Measurements from ENCODE around the gene CYP19A1.

DNA sequence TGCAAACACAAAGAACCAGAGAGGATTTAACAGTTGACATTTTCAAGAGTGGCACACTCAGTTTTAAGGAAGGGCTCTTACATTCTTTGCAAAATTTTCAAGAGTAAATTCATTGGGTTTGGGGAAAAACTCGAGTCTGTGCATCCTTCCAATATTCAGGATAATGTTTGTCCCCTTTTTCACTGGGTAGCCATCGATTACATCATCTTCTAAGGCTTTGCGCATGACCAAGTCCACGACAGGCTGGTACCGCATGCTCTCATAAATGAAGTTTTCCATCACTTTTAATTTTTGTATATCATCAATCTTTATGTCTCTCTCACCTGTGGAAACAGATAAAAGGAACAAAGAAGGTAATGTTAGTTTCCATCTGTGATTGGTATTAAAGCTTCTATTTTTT is 126.2 kb downstream of the CYP19A1 start:
- TF ChIP-seq SIN3A (IDR thresholded peaks at IDR 0.05; ENCODE audit: borderline replicate concordance, insufficient read depth, low read length): no peak
- no peak for TF ChIP-seq POLR2AphosphoS5 (IDR thresholded peaks at IDR 0.05; ENCODE audit: low read depth, low read length)
- no peak for TF ChIP-seq TAF1 (IDR thresholded peaks at IDR 0.05; ENCODE audit: borderline replicate concordance, insufficient read depth, low read length)
- TF ChIP-seq, protein P1, sequence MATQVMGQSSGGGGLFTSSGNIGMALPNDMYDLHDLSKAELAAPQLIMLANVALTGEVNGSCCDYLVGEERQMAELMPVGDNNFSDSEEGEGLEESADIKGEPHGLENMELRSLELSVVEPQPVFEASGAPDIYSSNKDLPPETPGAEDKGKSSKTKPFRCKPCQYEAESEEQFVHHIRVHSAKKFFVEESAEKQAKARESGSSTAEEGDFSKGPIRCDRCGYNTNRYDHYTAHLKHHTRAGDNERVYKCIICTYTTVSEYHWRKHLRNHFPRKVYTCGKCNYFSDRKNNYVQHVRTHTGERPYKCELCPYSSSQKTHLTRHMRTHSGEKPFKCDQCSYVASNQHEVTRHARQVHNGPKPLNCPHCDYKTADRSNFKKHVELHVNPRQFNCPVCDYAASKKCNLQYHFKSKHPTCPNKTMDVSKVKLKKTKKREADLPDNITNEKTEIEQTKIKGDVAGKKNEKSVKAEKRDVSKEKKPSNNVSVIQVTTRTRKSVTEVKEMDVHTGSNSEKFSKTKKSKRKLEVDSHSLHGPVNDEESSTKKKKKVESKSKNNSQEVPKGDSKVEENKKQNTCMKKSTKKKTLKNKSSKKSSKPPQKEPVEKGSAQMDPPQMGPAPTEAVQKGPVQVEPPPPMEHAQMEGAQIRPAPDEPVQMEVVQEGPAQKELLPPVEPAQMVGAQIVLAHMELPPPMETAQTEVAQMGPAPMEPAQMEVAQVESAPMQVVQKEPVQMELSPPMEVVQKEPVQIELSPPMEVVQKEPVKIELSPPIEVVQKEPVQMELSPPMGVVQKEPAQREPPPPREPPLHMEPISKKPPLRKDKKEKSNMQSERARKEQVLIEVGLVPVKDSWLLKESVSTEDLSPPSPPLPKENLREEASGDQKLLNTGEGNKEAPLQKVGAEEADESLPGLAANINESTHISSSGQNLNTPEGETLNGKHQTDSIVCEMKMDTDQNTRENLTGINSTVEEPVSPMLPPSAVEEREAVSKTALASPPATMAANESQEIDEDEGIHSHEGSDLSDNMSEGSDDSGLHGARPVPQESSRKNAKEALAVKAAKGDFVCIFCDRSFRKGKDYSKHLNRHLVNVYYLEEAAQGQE (IDR thresholded peaks at IDR 0.05; ENCODE audit: insufficient read depth in 1 of 2, low read depth in 2 of 2, low read length in 2 of 2): no peak
- no peak for TF ChIP-seq FOXP2 (optimal IDR thresholded peaks at IDR 0.05; ENCODE audit: borderline replicate concordance, extremely low read depth, extremely low read length, insufficient read depth)

Measured in PFSK-1 (cell line).